HL-60/S4 treated with retinoic acid at 250 ng/mL for 4 days and 3 days (cell line): ENCODE data around the gene ITGA8.
"Not testable (repeated sequence)": the region's sequence is repeated elsewhere in the genome, so short reads cannot be mapped to it uniquely, and the experiment has no call there.

Source experiments
- in situ Hi-C: fragments of 300-500 bp; cut with MboI; formaldehyde crosslinking; loops from 2 replicates; pipeline ENCODE4 v1.7.0; 2022; ENCODE audit warnings: low sequenced_read_pairs

The ITGA8 gene

GRCh38 chr10:15570738-15571339 is 148.9 kb downstream of the ITGA8 start:
- in situ Hi-C loops, result no loop called here

- in situ Hi-C loops, result no loop called here
These were observed 151.8 kb downstream of the ITGA8 start for GRCh38 chr10:15567952-15568351.

- in situ Hi-C loops, result no loop called here
These were observed 156.5 kb downstream of the ITGA8 start for GRCh38 chr10:15563246-15563645.

- in situ Hi-C loops, result no loop called here
These were observed 157.1 kb downstream of the ITGA8 start for GRCh38 chr10:15562578-15562977.

GRCh38 chr10:15562116-15562515 is 157.6 kb downstream of the ITGA8 start:
- in situ Hi-C loops, result no loop called here

- in situ Hi-C loops, result no loop called here
These were observed 161.6 kb downstream of the ITGA8 start for GRCh38 chr10:15558136-15558535.

- in situ Hi-C loops, result not testable (repeated sequence)
These were observed 162.6 kb downstream of the ITGA8 start for GRCh38 chr10:15557168-15557567.

GRCh38 chr10:15550950-15551349 is 168.8 kb downstream of the ITGA8 start:
- in situ Hi-C loops, result no loop called here

- in situ Hi-C loops, result no loop called here
These were observed 171.4 kb downstream of the ITGA8 start for GRCh38 chr10:15548331-15548730.

GRCh38 chr10:15546606-15547005 is 173.1 kb downstream of the ITGA8 start:
- in situ Hi-C loops, result no loop called here

GRCh38 chr10:15545884-15546283 is 173.8 kb downstream of the ITGA8 start:
- in situ Hi-C loops, result no loop called here

GRCh38 chr10:15545266-15545665 is 174.5 kb downstream of the ITGA8 start:
- in situ Hi-C loops, result no loop called here

GRCh38 chr10:15543994-15544393 is 175.7 kb downstream of the ITGA8 start:
- in situ Hi-C loops, result no loop called here

- in situ Hi-C loops, result no loop called here
These were observed 176.9 kb downstream of the ITGA8 start for GRCh38 chr10:15542817-15543216.

- in situ Hi-C loops, result no loop called here
These were observed 178.3 kb downstream of the ITGA8 start for GRCh38 chr10:15541376-15541775.

GRCh38 chr10:15540727-15541126 is 179.0 kb downstream of the ITGA8 start:
- in situ Hi-C loops, result no loop called here

- in situ Hi-C loops, result no loop called here
These were observed 180.5 kb downstream of the ITGA8 start for GRCh38 chr10:15539262-15539661.

- in situ Hi-C loops, result not testable (repeated sequence)
These were observed 184.7 kb downstream of the ITGA8 start for GRCh38 chr10:15534928-15535538.

GRCh38 chr10:15531927-15532722 is 187.6 kb downstream of the ITGA8 start:
- in situ Hi-C loops, result no loop called here

GRCh38 chr10:15528859-15529239 is 190.9 kb downstream of the ITGA8 start:
- in situ Hi-C loops, result no loop called here

GRCh38 chr10:15526754-15527153 is 193.0 kb downstream of the ITGA8 start:
- in situ Hi-C loops, result no loop called here

- in situ Hi-C loops, result no loop called here
These were observed 198.3 kb downstream of the ITGA8 start for GRCh38 chr10:15521328-15521903.
